Measurements from ENCODE around the gene STYX. TPM values are rescaled to one million over a fixed set of nuclear protein-coding genes. Genes with fewer than 3 reads are reported as not detected.

STYX gene
- total and polyA plus RNA-seq, 2 of the 8 experiments (the other 6 are each of a cell fraction or from before 2014, with no cell fraction given): 8.3 to 29.0 TPM

DNA sequence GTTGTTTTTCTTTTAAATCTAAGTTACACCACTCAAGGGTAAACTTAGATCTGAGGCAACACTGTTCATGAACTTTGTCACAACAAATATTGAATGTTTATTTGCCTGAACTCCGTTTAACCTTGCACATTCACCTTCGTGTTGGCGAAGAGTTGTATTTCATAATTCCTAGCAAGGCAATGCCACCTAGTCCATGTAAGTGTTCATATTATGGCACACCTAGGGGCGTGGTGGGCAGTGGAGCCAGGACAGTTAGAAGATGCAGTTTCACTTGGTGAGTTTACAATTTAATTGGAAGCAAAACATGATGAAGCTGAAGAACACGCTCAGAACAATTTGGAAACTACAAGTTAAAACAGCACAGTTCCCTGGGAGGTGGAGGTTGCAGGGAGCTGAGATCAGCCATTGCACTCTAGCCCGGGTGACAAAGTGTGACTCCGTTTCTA is 91.9 kb downstream of the STYX start:
- no peaks in the 10 kb centered on the region for H3K36me3 ChIP-seq (ENCODE audit: control insufficient read depth in 2 of 4, insufficient read depth in 4 of 4, low read length in 3 of 4)
- H3K79me1 ChIP-seq (ENCODE audit: low read depth, low read length): no peaks in the 10 kb centered on the region
- DNase-seq (ENCODE audit: low read depth in 1 of 2, low spot score in 2 of 2): no peak
- CTCF ChIA-PET (ENCODE audit: partially characterized antibody): interaction anchor here (1.2 to 4.7 kb wide), 7 partner anchors 13 to 181 kb away, joined by 3 to 31 read pairs (median 3); no protein-coding TSS in a partner anchor
- no peak overlapping the region for H3K23ac ChIP-seq (ENCODE audit: insufficient read length)
- H2AFZ ChIP-seq (ENCODE audit: low read length): no peak overlapping the region
- H3K4me2 ChIP-seq (ENCODE audit: insufficient read depth in 1 of 2, low read depth in 2 of 2, low read length in 2 of 2): no peak overlapping the region
- H4K91ac ChIP-seq (replicated peaks; ENCODE audit: insufficient read length, low read length): no peak overlapping the region
- no peak overlapping the region for H4K8ac ChIP-seq (ENCODE audit: extremely low read depth, insufficient read depth, low read length)
- H3K79me2 ChIP-seq (ENCODE audit: control insufficient read depth in 1 of 2, insufficient read depth in 2 of 2, low read length in 2 of 2): no peaks in the 10 kb centered on the region
- H3K27me3 ChIP-seq (replicated peaks in 1 of 4; ENCODE audit: control insufficient read depth in 3 of 4, extremely low read depth in 1 of 4, insufficient read depth in 3 of 4, low read length in 3 of 4): no peaks in the 10 kb centered on the region
- POLR2A ChIA-PET (ENCODE audit: partially characterized antibody): no interaction called here
- H4K20me1 ChIP-seq (replicated peaks in 1 of 2; ENCODE audit: control insufficient read depth in 1 of 2, insufficient read depth in 2 of 2, low read length in 2 of 2): no peaks in the 10 kb centered on the region
- no peak overlapping the region for H3K9ac ChIP-seq (replicated peaks in 1 of 4; ENCODE audit: extremely low read depth in 1 of 4, low read depth in 3 of 4, low read length in 3 of 4)
- no peak overlapping the region for H3K27ac ChIP-seq (ENCODE audit: low read depth, low read length)
- H3K4ac ChIP-seq (replicated peaks; ENCODE audit: insufficient read length, low read depth, low read length): no peak overlapping the region
- H3K23me2 ChIP-seq (ENCODE audit: low read depth, low read length): no peaks in the 10 kb centered on the region
- no peak overlapping the region for H3K14ac ChIP-seq (ENCODE audit: insufficient read length)
- no peak for TF ChIP-seq ZNF274 (IDR thresholded peaks at IDR 0.05; ENCODE audit: borderline replicate concordance, extremely low read depth, low read length)
- no peak for TF ChIP-seq SIX5 (IDR thresholded peaks at IDR 0.05; ENCODE audit: low read depth, low read length)
- no peak for TF ChIP-seq GABPA (IDR thresholded peaks at IDR 0.05; ENCODE audit: borderline replicate concordance, insufficient read depth, low read length)
- no peaks in the 10 kb centered on the region for H3K9me3 ChIP-seq (ENCODE audit: insufficient read depth in 2 of 2, low read depth in 1 of 2, low read length in 1 of 2)
- H2BK20ac ChIP-seq (ENCODE audit: low read length): no peak overlapping the region
- H3K18ac ChIP-seq (ENCODE audit: extremely low read depth, low read length): no peak overlapping the region
- H2BK120ac ChIP-seq (replicated peaks; ENCODE audit: low read depth, low read length): no peak overlapping the region
- FAIRE-seq: no peak
- H3K4me3 ChIP-seq (ENCODE audit: extremely low read depth in 1 of 4, insufficient read depth in 2 of 4, low read depth in 3 of 4, low read length in 4 of 4): no peak overlapping the region
- no peak overlapping the region for H2BK5ac ChIP-seq (ENCODE audit: low read depth, low read length)
- H2BK12ac ChIP-seq (ENCODE audit: low read depth, low read length): no peak overlapping the region
- no peaks in the 10 kb centered on the region for H3K4me1 ChIP-seq (replicated peaks in 1 of 4; ENCODE audit: control insufficient read depth in 3 of 4, insufficient read depth in 4 of 4, low read length in 3 of 4)
- no peak overlapping the region for H2BK15ac ChIP-seq (ENCODE audit: low read length)
- no peak overlapping the region for H2AK5ac ChIP-seq (ENCODE audit: low read depth, low read length)
- no peak overlapping the region for H3K56ac ChIP-seq (replicated peaks; ENCODE audit: insufficient read length, low read depth, low read length)
- no peak overlapping the region for H4K5ac ChIP-seq (ENCODE audit: insufficient read length, low read depth, low read length)
- 89% methylated on average over 7 of the region's 7 CpGs; no CpG with 5 or more reads in 1 of the 2 experiments for WGBS, 2 experiments (ENCODE audit: extremely low coverage in 1 of 2, insufficient coverage in 1 of 2, insufficient read length in 1 of 2, insufficient replicate concordance in 2 of 2, low coverage in 1 of 2, low lambda C conversion rate in 2 of 2, missing lambda C conversion rate in 1 of 2)

Measured in H1 (cell line).